ENCODE measurements around the gene TMEM97. TPM values are rescaled to one million over a fixed set of nuclear protein-coding genes. Genes with fewer than 3 reads are reported as not detected.
"Not testable (repeated sequence)": the region's sequence is repeated elsewhere in the genome, so short reads cannot be mapped to it uniquely, and the experiment has no call there.

Gene TMEM97
- total and polyA plus RNA-seq, 5 experiments from 2014 or later: 5.9 to 10.1 (median 7.1) TPM

GRCh38 chr17:28334171-28334570 is 15.2 kb downstream of the TMEM97 start:
- ATAC-seq (no peak), DNase-seq (no peak)
- H3K36me3 Mint-ChIP-seq: peaks cover 0 to 26% (median 2%) of the 10 kb centered on the region in 3 donors
- peak overlapping the region; percentile 45 to 99 (median 96) for H3K27ac Mint-ChIP-seq
- H3K9me3 Mint-ChIP-seq: no peaks in the 10 kb centered on the region
- POLR2A ChIA-PET: interaction anchor here (1.9 to 3.8 kb wide), 3 partner anchors 15 to 50 kb away, joined by 12 to 99 read pairs (median 26); partner anchors contain the start of genes POLDIP2 and TMEM97
- H3K27me3 Mint-ChIP-seq: no peaks in the 10 kb centered on the region
- H3K4me3 Mint-ChIP-seq: peak overlapping the region; percentile 93 to 99 (median 98)
- peaks cover 29 to 64% (median 52%) of the 10 kb centered on the region in 4 donors for H3K4me1 Mint-ChIP-seq

- H3K27me3 Mint-ChIP-seq: no peaks in the 10 kb centered on the region
- H3K4me3 Mint-ChIP-seq: peak overlapping the region; percentile 93 to 99 (median 98)
- H3K27ac Mint-ChIP-seq: peak overlapping the region; percentile 83 to 99 (median 96)
- POLR2A ChIA-PET: interaction anchor here (0.6 to 3.8 kb wide), 16 partner anchors 9 to 617 kb away, joined by 3 to 99 read pairs (median 6); partner anchors contain the start of genes BLTP2, LYRM9, NEK8 and PHF12
- DNase-seq: no peak
- peaks cover 29 to 64% (median 53%) of the 10 kb centered on the region in 4 donors for H3K4me1 Mint-ChIP-seq
- peaks cover 0 to 20% (median 2%) of the 10 kb centered on the region in 3 donors for H3K36me3 Mint-ChIP-seq
- ATAC-seq: no peak
- no peaks in the 10 kb centered on the region for H3K9me3 Mint-ChIP-seq
Measured at GRCh38 chr17:28334666-28335200, 15.7 kb downstream of the TMEM97 start.

GRCh38 chr17:28335201-28335958 is 16.4 kb downstream of the TMEM97 start, which contains the start of the genes IFT20 and TNFAIP1:
IFT20 (minus strand) TSS chr17:28335472; CDS start chr17:28331985, 3,487 bp downstream.
TNFAIP1 (plus strand) TSS chr17:28335761; CDS start chr17:28339522, 3,761 bp downstream.
- POLR2A ChIA-PET: interaction anchor here (0.6 to 3.8 kb wide), 23 partner anchors 9 to 616 kb away, joined by 3 to 99 read pairs (median 4); partner anchors contain the start of genes BLTP2, LYRM9, NEK8 and PHF12
- DNase-seq: peak; percentile 89 to 99 (median 98)
- Mint-ChIP-seq H3K27me3 (no peaks in the 10 kb centered on the region), H3K4me3 (peak within 1 kb of the TSS; percentile 93 to 99 (median 98)), H3K9me3 (no peaks in the 10 kb centered on the region), H3K4me1 (peaks cover 29 to 64% (median 56%) of the 10 kb centered on the region in 4 donors), H3K36me3 (peaks cover 0 to 22% (median 2%) of the 10 kb centered on the region in 3 donors), H3K27ac (peak within 1 kb of the TSS; percentile 83 to 99 (median 97))
- peak; percentile 94 for ATAC-seq

GRCh38 chr17:28335959-28336871 is 17.2 kb downstream of the TMEM97 start:
- ATAC-seq: no peak
- H3K36me3 Mint-ChIP-seq: peaks cover 0 to 20% (median 2%) of the 10 kb centered on the region in 3 donors
- peak overlapping the region; percentile 93 to 99 (median 98) for H3K4me3 Mint-ChIP-seq
- no peaks in the 10 kb centered on the region for H3K9me3 Mint-ChIP-seq
- no peaks in the 10 kb centered on the region for H3K27me3 Mint-ChIP-seq
- H3K27ac Mint-ChIP-seq: peak overlapping the region; percentile 19 to 99 (median 97)
- peaks cover 29 to 64% (median 56%) of the 10 kb centered on the region in 4 donors for H3K4me1 Mint-ChIP-seq
- POLR2A ChIA-PET: interaction anchor here (0.6 to 3.8 kb wide), 22 partner anchors 9 to 616 kb away, joined by 3 to 99 read pairs (median 4); partner anchors contain the start of genes BLTP2, LYRM9, NEK8 and PHF12
- DNase-seq: peak in 1 of 10 donors; percentile 19

GRCh38 chr17:28338056-28338768 is 19.2 kb downstream of the TMEM97 start:
- Mint-ChIP-seq H3K4me3 (peak overlapping the region in 4 of 10 donors; percentile 29 to 99 (median 63)), H3K36me3 (peaks cover 0 to 27% (median 3%) of the 10 kb centered on the region in 3 donors), H3K9me3 (no peaks in the 10 kb centered on the region), H3K27me3 (no peaks in the 10 kb centered on the region), H3K4me1 (peaks cover 26 to 55% (median 50%) of the 10 kb centered on the region in 4 donors), H3K27ac (peak overlapping the region in 1 of 10 donors; percentile 25)
- POLR2A ChIA-PET: interaction anchor here (0.6 to 1.5 kb wide), 3 partner anchors 13 to 268 kb away, joined by 3 to 5 read pairs (median 3); partner anchors contain the start of gene POLDIP2
- ATAC-seq (no peak), DNase-seq (no peak)

- Mint-ChIP-seq H3K27ac (peak overlapping the region in 1 of 10 donors; percentile 25), H3K4me1 (peaks cover 27 to 54% (median 45%) of the 10 kb centered on the region in 4 donors), H3K36me3 (peaks cover 0 to 27% (median 3%) of the 10 kb centered on the region in 3 donors), H3K4me3 (peak overlapping the region in 2 of 10 donors; percentile 29 to 30)
- H3K9me3 Mint-ChIP-seq, H3K27me3 Mint-ChIP-seq, DNase-seq, ATAC-seq: not testable (repeated sequence)
- POLR2A ChIA-PET: interaction anchor here (0.6 to 1.5 kb wide), 3 partner anchors 18 to 837 kb away, joined by 4 to 5 read pairs (median 4); partner anchors contain the start of gene POLDIP2
Measured at GRCh38 chr17:28338769-28339212, 19.8 kb downstream of the TMEM97 start.

- no peak for ATAC-seq
- Mint-ChIP-seq H3K9me3 (no peaks in the 10 kb centered on the region), H3K4me1 (peaks cover 20 to 53% (median 40%) of the 10 kb centered on the region in 4 donors), H3K4me3 (no peak overlapping the region), H3K36me3 (peaks cover 0 to 30% (median 3%) of the 10 kb centered on the region in 3 donors), H3K27me3 (no peaks in the 10 kb centered on the region), H3K27ac (peak overlapping the region in 1 of 10 donors; percentile 27)
- no peak for DNase-seq
- POLR2A ChIA-PET: interaction anchor here (0.6 kb wide), 2 partner anchors 45 to 837 kb away, joined by 4 read pairs; no protein-coding TSS in a partner anchor
Measured at GRCh38 chr17:28339431-28339830, 20.4 kb downstream of the TMEM97 start.

GRCh38 chr17:28340374-28340773 is 21.4 kb downstream of the TMEM97 start:
- POLR2A ChIA-PET: interaction anchor here (0.7 kb wide), 1 partner anchor 18 kb away, joined by 4 read pairs; no protein-coding TSS in a partner anchor
- peaks cover 0 to 36% (median 3%) of the 10 kb centered on the region in 3 donors for H3K36me3 Mint-ChIP-seq
- H3K4me1 Mint-ChIP-seq: peaks cover 16 to 45% (median 30%) of the 10 kb centered on the region in 4 donors
- H3K4me3 Mint-ChIP-seq: no peak overlapping the region
- ATAC-seq (no peak), DNase-seq (no peak)
- no peaks in the 10 kb centered on the region for H3K9me3 Mint-ChIP-seq
- no peaks in the 10 kb centered on the region for H3K27me3 Mint-ChIP-seq
- H3K27ac Mint-ChIP-seq: peak overlapping the region in 1 of 10 donors; percentile 8

GRCh38 chr17:28341516-28341915 is 22.5 kb downstream of the TMEM97 start:
- POLR2A ChIA-PET: no interaction called here
- Mint-ChIP-seq H3K27ac (peak overlapping the region in 1 of 10 donors; percentile 35), H3K4me3 (no peak overlapping the region), H3K36me3 (peaks cover 0 to 44% (median 3%) of the 10 kb centered on the region in 3 donors), H3K9me3 (no peaks in the 10 kb centered on the region), H3K4me1 (peaks cover 11 to 37% (median 19%) of the 10 kb centered on the region in 4 donors), H3K27me3 (no peaks in the 10 kb centered on the region)
- no peak for ATAC-seq
- DNase-seq: no peak

GRCh38 chr17:28342313-28342712 is 23.3 kb downstream of the TMEM97 start:
- Mint-ChIP-seq H3K36me3 (peaks cover 0 to 51% (median 3%) of the 10 kb centered on the region in 3 donors), H3K27ac (peak overlapping the region in 2 of 10 donors; percentile 41 to 80), H3K27me3 (no peaks in the 10 kb centered on the region), H3K4me1 (peaks cover 5 to 29% (median 12%) of the 10 kb centered on the region in 4 donors), H3K9me3 (no peaks in the 10 kb centered on the region), H3K4me3 (no peak overlapping the region)
- DNase-seq (no peak), ATAC-seq (no peak)
- POLR2A ChIA-PET: no interaction called here
